ENCODE measurements around the gene PIAS1. TPM values are rescaled to one million over a fixed set of nuclear protein-coding genes. Genes with fewer than 3 reads are reported as not detected.

PIAS1 gene
- total and polyA plus RNA-seq, 2 donors: 26.2 to 29.1 TPM

DNA sequence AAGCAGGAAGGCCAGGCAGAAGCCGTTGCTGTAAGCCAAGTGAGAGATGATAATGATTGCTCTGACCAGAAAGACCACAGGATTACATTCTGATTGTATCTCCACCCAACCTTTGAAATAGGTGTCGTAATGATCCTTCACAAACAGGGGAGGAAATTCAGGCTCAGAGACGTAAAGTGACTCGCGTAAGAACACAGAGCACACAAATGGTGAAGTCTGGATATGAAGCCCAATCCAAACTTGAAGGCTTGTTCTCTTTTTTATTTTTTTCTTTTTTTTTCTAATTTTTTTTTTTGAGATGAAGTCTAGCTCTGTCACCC, 25.3 kb upstream of the PIAS1 start:
- Histone ChIP-seq H3K27me3 (ENCODE audit: control insufficient read depth in 2 of 2, insufficient read depth in 1 of 2, low read length in 1 of 2) (no peaks in the 10 kb centered on the region), H3K4me3 (ENCODE audit: low read length in 2 of 2) (no peak overlapping the region), H3K9me3 (ENCODE audit: control insufficient read depth in 2 of 2, insufficient read depth in 1 of 2, low read length in 1 of 2) (peaks cover 0 to 3% of the 10 kb centered on the region in 2 donors), H3K36me3 (ENCODE audit: control insufficient read depth in 2 of 2, insufficient read depth in 2 of 2, low read length in 1 of 2) (no peaks in the 10 kb centered on the region), H3K27ac (ENCODE audit: low read depth in 1 of 2, low read length in 1 of 2) (no peak overlapping the region), H3K4me1 (ENCODE audit: control insufficient read depth in 2 of 2, insufficient read depth in 2 of 2, low read length in 2 of 2) (no peaks in the 10 kb centered on the region)
- 93% methylated on average over 5 of the region's 5 CpGs for WGBS
- DNase-seq (ENCODE audit: low read depth in 6 of 9, low spot score in 9 of 9): no peak

DNA sequence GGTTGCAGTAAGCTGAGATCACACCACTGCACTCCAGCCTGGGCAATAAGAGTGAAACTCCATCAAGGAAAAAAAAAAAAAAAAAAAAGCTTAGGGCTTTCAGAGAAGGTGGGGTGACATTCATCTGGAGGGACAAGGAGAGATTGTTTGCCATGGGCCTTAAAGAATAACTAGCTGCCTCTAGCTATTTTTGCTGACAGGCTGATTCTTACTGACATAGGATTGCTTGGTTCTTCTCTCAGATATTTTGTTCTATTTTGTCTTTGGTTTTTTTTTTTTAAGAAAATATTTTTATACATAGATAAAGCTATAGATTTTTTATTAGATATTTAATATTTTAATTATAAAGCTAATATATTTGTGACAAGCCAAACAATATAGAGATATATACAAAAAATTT, 24.2 kb upstream of the PIAS1 start:
- Histone ChIP-seq H3K4me3 (ENCODE audit: low read length in 2 of 2) (no peak overlapping the region), H3K36me3 (ENCODE audit: control insufficient read depth in 2 of 2, insufficient read depth in 2 of 2, low read length in 1 of 2) (no peaks in the 10 kb centered on the region), H3K9me3 (ENCODE audit: control insufficient read depth in 2 of 2, insufficient read depth in 1 of 2, low read length in 1 of 2) (peaks cover 0 to 3% of the 10 kb centered on the region in 2 donors), H3K4me1 (ENCODE audit: control insufficient read depth in 2 of 2, insufficient read depth in 2 of 2, low read length in 2 of 2) (no peaks in the 10 kb centered on the region), H3K27me3 (ENCODE audit: control insufficient read depth in 2 of 2, insufficient read depth in 1 of 2, low read length in 1 of 2) (no peaks in the 10 kb centered on the region), H3K27ac (ENCODE audit: low read depth in 1 of 2, low read length in 1 of 2) (no peak overlapping the region)
- no peak for DNase-seq (ENCODE audit: low read depth in 6 of 9, low spot score in 9 of 9)

DNA sequence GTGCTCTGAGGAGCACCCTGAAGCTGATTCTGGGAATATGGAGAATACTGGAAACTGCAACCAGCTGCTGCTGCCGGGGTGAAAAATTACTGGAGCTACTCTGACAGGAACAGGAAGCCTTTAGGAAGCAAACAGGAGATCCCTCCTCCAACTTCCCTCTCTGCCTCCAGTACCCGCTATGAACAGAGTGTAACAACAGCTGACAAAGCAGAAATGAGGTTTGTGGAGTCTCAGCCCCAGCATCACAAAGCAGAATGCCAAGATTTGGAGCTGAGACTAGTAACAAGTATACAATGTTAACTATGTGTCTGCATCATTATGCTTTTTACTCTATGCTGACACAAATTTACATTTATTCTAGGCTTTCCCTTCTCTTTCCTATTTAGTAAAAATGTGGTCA, 22.7 kb upstream of the PIAS1 start:
- no peaks in the 10 kb centered on the region for H3K4me1 ChIP-seq (ENCODE audit: control insufficient read depth in 2 of 2, insufficient read depth in 2 of 2, low read length in 2 of 2)
- H3K27ac ChIP-seq (ENCODE audit: low read depth in 1 of 2, low read length in 1 of 2): no peak overlapping the region
- no peak overlapping the region for H3K4me3 ChIP-seq (ENCODE audit: low read length in 2 of 2)
- peaks cover 0 to 5% of the 10 kb centered on the region in 2 donors for H3K9me3 ChIP-seq (ENCODE audit: control insufficient read depth in 2 of 2, insufficient read depth in 1 of 2, low read length in 1 of 2)
- 53% methylated on average over 2 of the region's 2 CpGs for WGBS
- no peak for DNase-seq (ENCODE audit: low read depth in 6 of 9, low spot score in 9 of 9)
- no peaks in the 10 kb centered on the region for H3K27me3 ChIP-seq (ENCODE audit: control insufficient read depth in 2 of 2, insufficient read depth in 1 of 2, low read length in 1 of 2)
- H3K36me3 ChIP-seq (ENCODE audit: control insufficient read depth in 2 of 2, insufficient read depth in 2 of 2, low read length in 1 of 2): no peaks in the 10 kb centered on the region

DNA sequence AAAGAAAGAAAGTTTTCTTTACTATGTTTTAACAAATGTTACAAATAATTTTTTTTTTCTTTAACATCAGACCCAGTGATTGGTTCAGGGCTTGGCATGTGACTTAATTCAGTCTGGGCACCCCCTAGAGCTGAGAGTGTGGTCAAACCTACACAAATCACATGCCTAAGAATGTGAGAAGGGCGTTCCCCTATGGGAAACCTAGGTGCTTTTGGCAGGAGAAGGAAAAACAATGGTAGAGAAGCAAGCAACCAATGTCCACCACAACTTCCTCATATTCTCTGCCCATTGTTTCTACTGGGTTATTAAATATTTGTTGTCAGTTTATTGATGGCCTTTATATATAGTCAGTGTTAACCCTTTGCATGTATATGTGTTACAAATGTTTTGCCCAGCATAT, 21.4 kb upstream of the PIAS1 start:
- H3K4me3 ChIP-seq (ENCODE audit: low read length in 2 of 2): no peak overlapping the region
- no peaks in the 10 kb centered on the region for H3K27me3 ChIP-seq (ENCODE audit: control insufficient read depth in 2 of 2, insufficient read depth in 1 of 2, low read length in 1 of 2)
- no peak for DNase-seq (ENCODE audit: low read depth in 6 of 9, low spot score in 9 of 9)
- no peaks in the 10 kb centered on the region for H3K4me1 ChIP-seq (ENCODE audit: control insufficient read depth in 2 of 2, insufficient read depth in 2 of 2, low read length in 2 of 2)
- H3K36me3 ChIP-seq (ENCODE audit: control insufficient read depth in 2 of 2, insufficient read depth in 2 of 2, low read length in 1 of 2): no peaks in the 10 kb centered on the region
- peaks cover 0 to 8% of the 10 kb centered on the region in 2 donors for H3K9me3 ChIP-seq (ENCODE audit: control insufficient read depth in 2 of 2, insufficient read depth in 1 of 2, low read length in 1 of 2)
- H3K27ac ChIP-seq (ENCODE audit: low read depth in 1 of 2, low read length in 1 of 2): no peak overlapping the region
- WGBS: 87% methylated on average over 1 of the region's 1 CpG

- H3K4me1 ChIP-seq (ENCODE audit: control insufficient read depth in 2 of 2, insufficient read depth in 2 of 2, low read length in 2 of 2): no peaks in the 10 kb centered on the region
- no peak overlapping the region for H3K4me3 ChIP-seq (ENCODE audit: low read length in 2 of 2)
- no peak for DNase-seq (ENCODE audit: low read depth in 6 of 9, low spot score in 9 of 9)
- peaks cover 0 to 8% of the 10 kb centered on the region in 2 donors for H3K9me3 ChIP-seq (ENCODE audit: control insufficient read depth in 2 of 2, insufficient read depth in 1 of 2, low read length in 1 of 2)
- H3K27ac ChIP-seq (ENCODE audit: low read depth in 1 of 2, low read length in 1 of 2): no peak overlapping the region
- 96% methylated on average over 3 of the region's 3 CpGs for WGBS
- no peaks in the 10 kb centered on the region for H3K27me3 ChIP-seq (ENCODE audit: control insufficient read depth in 2 of 2, insufficient read depth in 1 of 2, low read length in 1 of 2)
- H3K36me3 ChIP-seq (ENCODE audit: control insufficient read depth in 2 of 2, insufficient read depth in 2 of 2, low read length in 1 of 2): no peaks in the 10 kb centered on the region
Measured at GRCh38 chr15:68034081-68034480, 20.0 kb upstream of the PIAS1 start.

DNA sequence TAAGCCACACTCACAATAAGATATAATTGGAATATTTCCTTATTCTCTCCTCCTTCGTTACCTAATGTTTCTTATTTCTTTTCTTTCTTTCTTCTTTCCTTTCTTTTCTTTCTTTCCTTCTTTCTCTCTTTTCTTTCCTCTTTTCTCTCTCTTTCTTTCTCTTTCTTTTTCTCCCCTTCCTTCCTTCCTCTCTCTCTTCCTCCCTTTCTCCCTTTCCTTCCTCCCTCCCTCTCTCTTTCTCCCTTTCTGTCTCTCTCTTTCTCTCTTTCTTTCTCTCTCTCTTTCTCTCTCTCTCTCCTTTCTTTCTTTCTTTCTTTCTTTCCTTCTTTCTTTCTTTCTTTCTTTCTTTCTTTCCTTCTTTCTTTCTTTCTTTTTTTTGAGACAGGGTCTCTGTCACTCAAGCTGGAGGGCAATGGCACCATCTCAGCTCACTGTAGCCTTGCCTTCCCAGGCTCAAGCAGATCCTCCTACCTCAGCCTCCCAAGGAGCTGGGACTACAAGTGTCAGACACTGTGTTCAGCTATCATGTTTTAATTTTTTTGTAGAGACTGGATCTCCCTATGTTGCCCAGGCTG, 19.3 kb upstream of the PIAS1 start:
- Histone ChIP-seq H3K27ac (ENCODE audit: low read depth in 1 of 2, low read length in 1 of 2) (no peak overlapping the region), H3K4me1 (ENCODE audit: control insufficient read depth in 2 of 2, insufficient read depth in 2 of 2, low read length in 2 of 2) (no peaks in the 10 kb centered on the region), H3K27me3 (ENCODE audit: control insufficient read depth in 2 of 2, insufficient read depth in 1 of 2, low read length in 1 of 2) (no peaks in the 10 kb centered on the region), H3K4me3 (ENCODE audit: low read length in 2 of 2) (no peak overlapping the region), H3K36me3 (ENCODE audit: control insufficient read depth in 2 of 2, insufficient read depth in 2 of 2, low read length in 1 of 2) (no peaks in the 10 kb centered on the region), H3K9me3 (ENCODE audit: control insufficient read depth in 2 of 2, insufficient read depth in 1 of 2, low read length in 1 of 2) (peaks cover 0 to 8% of the 10 kb centered on the region in 2 donors)
- no peak for DNase-seq (ENCODE audit: low read depth in 6 of 9, low spot score in 9 of 9)
- 100% methylated on average over 1 of the region's 1 CpG for WGBS

GRCh38 chr15:68038246-68038645, 15.9 kb upstream of the PIAS1 start:
- Histone ChIP-seq H3K36me3 (ENCODE audit: control insufficient read depth in 2 of 2, insufficient read depth in 2 of 2, low read length in 1 of 2) (no peaks in the 10 kb centered on the region), H3K4me1 (ENCODE audit: control insufficient read depth in 2 of 2, insufficient read depth in 2 of 2, low read length in 2 of 2) (no peaks in the 10 kb centered on the region), H3K27me3 (ENCODE audit: control insufficient read depth in 2 of 2, insufficient read depth in 1 of 2, low read length in 1 of 2) (no peaks in the 10 kb centered on the region), H3K9me3 (ENCODE audit: control insufficient read depth in 2 of 2, insufficient read depth in 1 of 2, low read length in 1 of 2) (peaks cover 0 to 5% of the 10 kb centered on the region in 2 donors), H3K4me3 (ENCODE audit: low read length in 2 of 2) (no peak overlapping the region), H3K27ac (ENCODE audit: low read depth in 1 of 2, low read length in 1 of 2) (no peak overlapping the region)
- no peak for DNase-seq (ENCODE audit: low read depth in 6 of 9, low spot score in 9 of 9)
- 92% methylated on average over 2 of the region's 2 CpGs for WGBS

DNA sequence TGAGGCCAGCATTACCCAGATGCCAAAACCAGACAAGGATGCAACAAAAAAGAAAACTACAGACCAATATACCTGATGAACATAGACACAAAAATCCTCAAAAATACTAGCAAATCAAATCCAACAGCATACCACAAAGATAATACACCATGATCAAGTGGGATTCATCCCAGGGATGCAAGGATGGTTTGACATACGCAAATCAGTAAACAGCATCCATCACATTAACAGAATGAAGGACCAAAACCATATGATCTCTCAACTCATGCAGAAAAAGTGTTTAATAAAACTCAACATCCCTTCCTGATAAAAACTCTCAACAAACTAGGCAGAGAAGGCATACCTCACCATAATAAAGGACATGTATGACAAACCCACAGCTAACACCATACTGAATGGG, 14.0 kb upstream of the PIAS1 start:
- WGBS: 96% methylated on average over 1 of the region's 1 CpG

DNA sequence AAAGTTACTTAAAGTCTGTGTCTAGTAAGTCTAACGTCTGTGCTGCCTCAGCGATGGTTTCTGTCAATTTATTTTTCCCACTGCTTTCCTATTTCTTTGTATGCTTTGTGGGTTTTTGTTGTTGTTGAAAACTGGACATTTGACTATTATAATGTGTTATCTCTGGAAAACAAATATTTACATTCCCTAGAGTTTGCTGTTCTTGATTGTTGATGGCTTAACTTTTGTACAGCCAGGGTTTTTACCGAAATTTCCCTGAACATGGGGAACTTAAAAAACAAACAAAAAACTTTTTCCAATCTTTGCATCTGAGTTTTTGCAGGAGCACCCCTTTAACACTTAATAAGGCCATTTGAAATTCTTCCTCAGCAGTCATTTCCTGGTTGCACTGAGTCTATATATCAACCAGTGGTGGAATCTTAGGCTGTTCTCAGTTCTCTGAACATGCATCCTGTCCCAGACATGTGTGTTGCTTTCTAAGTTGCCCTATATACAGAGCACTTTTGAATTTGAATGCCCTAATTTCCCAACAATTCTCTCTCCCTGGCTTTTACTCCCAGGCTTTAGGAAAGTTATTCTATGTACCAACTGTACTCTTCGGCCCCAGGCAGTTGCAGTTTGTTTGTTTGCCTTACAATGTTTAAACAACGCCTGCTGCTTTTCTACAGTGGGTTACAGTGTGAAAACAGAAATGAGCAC, 11.8 kb upstream of the PIAS1 start:
- no peak for DNase-seq (ENCODE audit: low read depth in 6 of 9, low spot score in 9 of 9)
- Histone ChIP-seq H3K4me1 (ENCODE audit: control insufficient read depth in 2 of 2, insufficient read depth in 2 of 2, low read length in 2 of 2) (no peaks in the 10 kb centered on the region), H3K27ac (ENCODE audit: low read depth in 1 of 2, low read length in 1 of 2) (no peak overlapping the region), H3K9me3 (ENCODE audit: control insufficient read depth in 2 of 2, insufficient read depth in 1 of 2, low read length in 1 of 2) (peaks cover 2 to 16% of the 10 kb centered on the region in 2 donors), H3K36me3 (ENCODE audit: control insufficient read depth in 2 of 2, insufficient read depth in 2 of 2, low read length in 1 of 2) (no peaks in the 10 kb centered on the region), H3K4me3 (ENCODE audit: low read length in 2 of 2) (no peak overlapping the region), H3K27me3 (ENCODE audit: control insufficient read depth in 2 of 2, insufficient read depth in 1 of 2, low read length in 1 of 2) (no peaks in the 10 kb centered on the region)
- WGBS: 97% methylated on average over 5 of the region's 5 CpGs

More for the DNA sequence above, 14.0 kb upstream of the PIAS1 start:
- no peak for DNase-seq (ENCODE audit: low read depth in 6 of 9, low spot score in 9 of 9)
- Histone ChIP-seq H3K27ac (ENCODE audit: low read depth in 1 of 2, low read length in 1 of 2) (no peak overlapping the region), H3K4me3 (ENCODE audit: low read length in 2 of 2) (no peak overlapping the region), H3K27me3 (ENCODE audit: control insufficient read depth in 2 of 2, insufficient read depth in 1 of 2, low read length in 1 of 2) (no peaks in the 10 kb centered on the region), H3K4me1 (ENCODE audit: control insufficient read depth in 2 of 2, insufficient read depth in 2 of 2, low read length in 2 of 2) (no peaks in the 10 kb centered on the region), H3K9me3 (ENCODE audit: control insufficient read depth in 2 of 2, insufficient read depth in 1 of 2, low read length in 1 of 2) (peaks cover 0 to 6% of the 10 kb centered on the region in 2 donors), H3K36me3 (ENCODE audit: control insufficient read depth in 2 of 2, insufficient read depth in 2 of 2, low read length in 1 of 2) (no peaks in the 10 kb centered on the region)

Measured in thymus (tissue), 11 donors.